Posterior cingulate gyrus (tissue), 11 donors: Measurements from ENCODE around the gene TBCE.
A peak's percentile ranks its signal among the peaks of the same experiment; 100 is the strongest.

Experiments used
- DNase-seq, 10 donors: peaks; one replicate each; pipeline versions ENCODE4 v3.0.0 to v3.0.0-alpha.2; 2020 to 2021; ENCODE audit warnings: mixed read lengths in 3 of 10
- intact Hi-C: fragments of 100-400 bp; cut with DNase I; formaldehyde crosslinking; loops from one replicate; pipeline ENCODE4 v1.15.1; 2023

The TBCE gene

GRCh38 chr1:235367000-235367908 is at the start of gene TBCE:
TSS of gene TBCE (plus strand) at chr1:235367427. CDS start at chr1:235380050, 12,623 bp downstream.
- DNase-seq = peak; percentile 93 to 99 (median 97)
- intact Hi-C loops = loop anchor here (2.0 to 5.0 kb wide), 2 partner anchors 38 to 500 kb away; partner anchors contain the start of genes ARID4B, GGPS1 and LYST

DNA sequence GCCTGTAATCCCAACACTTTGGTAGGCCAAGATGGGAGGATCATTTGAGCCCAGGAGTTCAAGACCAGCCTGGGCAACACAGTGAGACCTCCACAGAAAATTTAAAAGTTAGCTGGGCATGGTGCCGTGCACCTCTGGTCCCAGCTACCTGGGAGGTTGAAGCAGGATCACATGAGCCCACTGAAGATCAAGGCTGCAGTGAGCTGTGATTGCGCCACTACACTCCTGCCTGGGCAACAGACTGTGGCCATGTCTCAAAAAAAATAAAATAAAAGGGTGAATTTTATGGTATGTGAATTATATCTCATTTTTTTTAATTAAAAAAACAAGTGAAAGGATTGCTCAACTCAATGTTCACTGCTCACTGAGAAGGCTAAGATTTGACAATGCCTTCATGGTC is 48.0 kb upstream of the TBCE start:
- DNase-seq = no peak
- intact Hi-C loops = no loop called here

GRCh38 chr1:235320521-235321179 is 46.6 kb upstream of the TBCE start:
- DNase-seq = no peak
- intact Hi-C loops = loop anchor here (10.0 kb wide), 1 partner anchor 196 kb away; the partner anchor contains the start of gene TOMM20

GRCh38 chr1:235324296-235324695 is 42.9 kb upstream of the TBCE start:
- DNase-seq = no peak
- intact Hi-C loops = loop anchor here (10.0 kb wide), 1 partner anchor 199 kb away; the partner anchor contains the start of gene TOMM20

GRCh38 chr1:235325139-235325538 is 42.1 kb upstream of the TBCE start:
- intact Hi-C loops = loop anchor here (5.0 to 10.0 kb wide), 2 partner anchors 177 to 200 kb away; partner anchors contain the start of genes B3GALNT2 and TOMM20
- no peak for DNase-seq

DNA sequence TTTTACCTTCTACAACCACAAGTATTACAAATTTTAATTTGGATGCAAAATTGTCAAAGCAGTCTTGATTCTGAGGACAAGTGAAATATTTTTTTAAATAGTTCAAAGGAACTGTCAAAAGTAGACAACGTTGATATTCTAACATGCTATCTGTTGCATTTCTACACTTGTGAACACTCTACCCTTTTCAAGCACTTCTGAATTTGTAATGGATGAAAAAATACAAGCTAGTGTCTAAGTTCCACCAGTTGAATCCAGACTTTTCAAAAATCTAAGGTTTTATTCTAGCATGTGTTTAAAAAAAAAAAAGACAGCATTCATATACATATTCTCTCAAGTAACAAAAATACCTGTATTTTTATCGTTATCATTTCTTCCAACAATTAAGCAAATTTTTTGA is 41.4 kb upstream of the TBCE start:
- intact Hi-C loops = loop anchor here (2.0 to 10.0 kb wide), 3 partner anchors 91 to 201 kb away; partner anchors contain the start of genes B3GALNT2 and TOMM20
- no peak for DNase-seq

DNA sequence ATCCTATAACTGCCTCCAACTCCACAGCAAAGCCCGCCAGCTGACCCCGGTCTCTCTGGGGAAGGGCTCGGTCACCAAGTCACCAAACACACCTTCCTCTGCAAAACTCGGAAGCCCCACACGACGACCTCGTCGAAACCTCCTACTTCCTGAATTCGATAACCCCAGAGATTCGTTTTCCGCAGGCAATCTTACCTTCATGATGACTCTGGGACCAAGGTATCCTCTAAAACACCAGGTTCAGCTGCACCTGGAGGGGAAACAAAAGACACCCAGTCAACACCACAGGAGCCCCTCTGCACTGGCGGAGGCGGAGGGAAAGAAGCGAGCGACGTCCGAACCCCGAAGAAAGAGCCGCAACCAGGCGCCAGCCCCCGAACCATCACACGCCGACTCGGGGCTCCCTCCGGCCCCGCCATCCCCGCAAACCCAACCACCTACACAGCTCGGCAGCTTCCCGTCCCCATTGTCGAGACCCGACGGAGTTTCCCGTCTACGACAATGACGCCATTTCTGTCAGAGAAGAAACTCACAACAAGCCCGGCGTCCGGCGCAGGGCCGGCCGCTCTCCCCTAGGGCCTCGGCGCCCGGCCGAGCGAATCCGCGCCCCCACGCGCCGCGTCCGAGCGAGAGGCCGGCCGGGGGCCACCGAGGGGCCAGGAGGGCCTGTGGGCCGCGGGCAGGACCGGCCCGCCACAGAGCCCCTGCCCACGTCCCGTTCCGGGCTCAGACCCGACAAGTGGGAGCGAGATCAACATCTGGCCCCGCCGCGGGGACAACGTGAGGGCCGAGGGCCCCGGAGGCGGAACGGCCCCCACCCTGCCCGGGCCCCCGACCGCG is 40.3 kb upstream of the TBCE start:
- intact Hi-C loops = loop anchor here (2.0 to 10.0 kb wide), 3 partner anchors 90 to 202 kb away; partner anchors contain the start of genes B3GALNT2 and TOMM20
- peak in 7 of 10 donors; percentile 19 to 85 (median 37) for DNase-seq

DNA sequence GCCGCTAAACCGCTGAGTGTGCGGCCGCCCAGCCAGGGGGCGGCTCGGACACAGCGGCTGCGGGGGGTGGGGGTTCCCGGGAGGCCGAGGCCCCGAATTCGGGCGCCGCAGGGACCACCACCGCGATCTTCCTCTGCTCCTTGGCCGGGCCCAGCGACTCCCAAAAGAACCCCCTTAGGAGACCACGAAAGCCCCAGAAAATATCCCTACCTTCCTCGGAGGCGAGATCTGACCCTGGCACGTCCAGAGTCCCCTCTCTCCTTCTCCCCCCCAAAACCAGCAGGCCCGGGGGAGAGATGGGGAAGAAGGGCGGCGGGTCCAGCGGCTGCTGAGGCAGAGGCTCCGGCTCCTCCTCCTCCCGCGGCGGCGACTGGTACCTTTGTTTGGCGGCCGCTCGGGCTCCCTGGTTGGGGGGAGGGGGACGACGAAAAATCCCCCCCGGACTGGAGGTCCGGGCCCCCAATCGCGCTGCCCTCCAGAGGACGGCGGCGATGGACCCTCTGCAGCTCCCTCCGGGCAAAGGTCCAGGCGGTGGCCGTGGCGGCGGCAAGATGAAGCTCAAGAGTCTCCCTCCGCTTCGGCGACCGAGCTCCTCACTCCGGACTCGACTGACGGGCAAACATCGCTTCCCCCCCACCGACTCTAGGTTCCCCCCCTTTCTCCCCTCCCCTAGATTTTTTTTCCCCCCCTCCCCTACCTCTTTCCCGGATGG is 39.5 kb upstream of the TBCE start, which contains the start of gene ARID4B:
Gene ARID4B, minus strand, starts transcription at position 621 of the 712 bp plus-strand sequence. CDS start 1,260 bp downstream, outside the sequence.
- DNase-seq = peak in 9 of 10 donors; percentile 69 to 96 (median 79)
- intact Hi-C loops = loop anchor here (2.0 to 10.0 kb wide), 6 partner anchors 39 to 203 kb away; partner anchors contain the start of genes B3GALNT2, RBM34, TBCE and TOMM20

DNA sequence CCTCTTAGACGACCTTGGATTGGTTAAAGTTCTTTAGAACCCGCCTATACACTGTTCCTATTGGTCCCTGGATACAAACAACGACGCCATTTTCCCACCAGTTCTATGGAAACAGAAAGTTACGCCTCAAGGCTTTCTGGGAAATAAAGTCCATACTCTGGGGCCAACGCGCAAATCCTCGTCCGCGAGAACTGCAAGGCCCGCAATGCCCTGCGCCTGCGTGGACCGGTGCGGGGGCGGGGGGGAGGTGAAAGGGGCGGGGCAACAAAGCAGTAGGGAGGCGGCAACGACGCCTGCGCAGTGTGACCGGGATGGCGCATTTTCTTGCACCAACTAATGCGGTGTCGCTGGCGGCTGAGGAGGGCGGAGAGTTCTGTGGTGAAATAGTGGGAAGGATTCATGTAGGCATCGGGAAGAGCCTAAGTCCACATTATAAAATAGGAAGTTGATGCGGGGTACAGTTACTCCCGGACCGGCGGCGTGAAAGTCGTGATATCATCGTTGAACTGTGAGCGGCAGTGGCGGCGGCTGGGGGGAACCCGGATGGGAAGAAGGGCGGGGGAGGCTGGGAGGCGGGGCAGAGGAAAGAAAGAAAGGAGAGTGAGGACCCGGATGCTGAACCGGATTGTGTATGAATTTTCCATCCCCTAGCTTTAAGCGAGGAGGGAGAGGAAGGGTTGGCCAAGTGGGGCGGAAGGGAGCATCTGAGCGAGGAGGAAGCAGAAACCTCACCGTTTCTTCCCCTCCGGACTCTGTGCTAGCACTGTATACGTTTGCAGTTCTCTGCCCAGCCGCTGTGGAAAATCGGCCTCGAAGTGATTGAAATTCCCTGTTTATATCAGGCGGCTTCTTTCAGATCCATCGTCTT is 38.7 kb upstream of the TBCE start, which contains the start of gene GGPS1:
Gene GGPS1, plus strand, starts transcription at position 300 of the 868 bp plus-strand sequence. CDS start 6,695 bp downstream, outside the sequence.
- intact Hi-C loops = loop anchor here (2.0 to 10.0 kb wide), 5 partner anchors 38 to 204 kb away; partner anchors contain the start of genes B3GALNT2, RBM34, TBCE and TOMM20
- DNase-seq = peak; percentile 95 to 99 (median 98)

- intact Hi-C loops = loop anchor here (2.0 to 10.0 kb wide), 5 partner anchors 37 to 205 kb away; partner anchors contain the start of genes B3GALNT2, RBM34, TBCE and TOMM20
- DNase-seq = peak in 7 of 10 donors; percentile 12 to 86 (median 20)
Observed at GRCh38 chr1:235329139-235329902, 37.9 kb upstream of the TBCE start.

GRCh38 chr1:235330918-235331285 is 36.3 kb upstream of the TBCE start:
- no peak for DNase-seq
- intact Hi-C loops = no loop called here

GRCh38 chr1:235331401-235331800 is 35.8 kb upstream of the TBCE start:
- DNase-seq = no peak
- intact Hi-C loops = no loop called here

GRCh38 chr1:235336903-235337302 is 30.3 kb upstream of the TBCE start:
- DNase-seq = no peak
- intact Hi-C loops = no loop called here

- no peak for DNase-seq
- intact Hi-C loops = no loop called here
Observed at GRCh38 chr1:235339746-235340145, 27.5 kb upstream of the TBCE start.

DNA sequence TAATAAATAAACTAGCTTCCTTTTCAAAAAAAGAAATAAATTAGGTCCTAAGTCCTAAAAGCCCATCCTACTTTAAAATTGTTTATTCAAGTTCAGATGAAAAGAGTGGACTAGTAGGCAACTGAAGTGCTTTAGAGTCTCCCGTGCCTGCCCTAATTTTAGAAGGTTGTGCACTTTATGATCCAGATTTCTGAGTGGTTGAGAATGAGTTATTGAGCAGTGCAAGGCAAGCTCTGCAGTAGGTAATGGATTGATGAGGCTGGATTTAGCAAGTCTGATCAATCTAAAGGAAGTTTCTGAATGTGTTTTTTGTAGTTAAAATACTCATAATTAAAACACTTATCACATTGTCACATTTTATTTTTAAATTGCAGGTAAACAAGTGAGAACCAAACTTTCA is 25.9 kb upstream of the TBCE start:
- DNase-seq = no peak
- intact Hi-C loops = no loop called here

DNA sequence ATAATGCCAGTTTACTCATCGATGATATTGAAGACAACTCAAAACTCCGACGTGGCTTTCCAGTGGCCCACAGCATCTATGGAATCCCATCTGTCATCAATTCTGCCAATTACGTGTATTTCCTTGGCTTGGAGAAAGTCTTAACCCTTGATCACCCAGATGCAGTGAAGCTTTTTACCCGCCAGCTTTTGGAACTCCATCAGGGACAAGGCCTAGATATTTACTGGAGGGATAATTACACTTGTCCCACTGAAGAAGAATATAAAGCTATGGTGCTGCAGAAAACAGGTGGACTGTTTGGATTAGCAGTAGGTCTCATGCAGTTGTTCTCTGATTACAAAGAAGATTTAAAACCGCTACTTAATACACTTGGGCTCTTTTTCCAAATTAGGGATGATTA is 25.2 kb upstream of the TBCE start:
- no peak for DNase-seq
- intact Hi-C loops = no loop called here

- no peak for DNase-seq
- intact Hi-C loops = no loop called here
Observed at GRCh38 chr1:235342471-235342870, 24.8 kb upstream of the TBCE start.
